ENCODE data around the gene INHBC. TPM values are rescaled to one million over a fixed set of nuclear protein-coding genes. Genes with fewer than 3 reads are reported as not detected.

The INHBC gene
- total and polyA plus RNA-seq, 3 donors from 2014 or later = 1.8 to 3.1 (median 2.1) TPM

GRCh38 chr12:57461917-57462250, 27.3 kb downstream of the INHBC start:
- Histone ChIP-seq H3K4me3 (peak overlapping the region; percentile 64 to 68), H3K4me1 (peaks cover 23% of the 10 kb centered on the region), H3K27me3 (no peaks in the 10 kb centered on the region), H3K27ac (peak overlapping the region; percentile 51 to 90), H3K9me3 (no peaks in the 10 kb centered on the region), H3K36me3 (ENCODE audit: low read depth, missing control alignments) (no peaks in the 10 kb centered on the region)
- TF ChIP-seq CTCF (IDR thresholded peaks at IDR 0.05) (no peak), POLR2A (IDR thresholded peaks at IDR 0.05) (no peak)
- 0 to 1% methylated on average over 8 to 9 of the region's 9 CpGs for WGBS, 2 donors
- intact Hi-C loops (cut with DNase I; ENCODE audit: low total_unique reads) = no loop called here
- DNase-seq = no peak

- Histone ChIP-seq H3K9me3 (no peaks in the 10 kb centered on the region), H3K36me3 (ENCODE audit: low read depth, missing control alignments) (no peaks in the 10 kb centered on the region), H3K27me3 (no peaks in the 10 kb centered on the region), H3K27ac (peak overlapping the region; percentile 51 to 90), H3K4me1 (peaks cover 23% of the 10 kb centered on the region), H3K4me3 (peak overlapping the region; percentile 64 to 68)
- 0% methylated on average over 16 to 27 of the region's 28 CpGs for WGBS, 2 donors
- intact Hi-C loops (cut with DNase I; ENCODE audit: low total_unique reads) = no loop called here
- DNase-seq = peak; percentile 92
- TF ChIP-seq POLR2A (IDR thresholded peaks at IDR 0.05) = no peak
- TF ChIP-seq CTCF (IDR thresholded peaks at IDR 0.05) = peak; percentile 91 to 97 (median 96)
These were observed 27.8 kb downstream of the INHBC start for GRCh38 chr12:57462251-57462911.

- peak overlapping the region in 1 of 2 donors; percentile 51 for H3K27ac ChIP-seq
- TF ChIP-seq CTCF (IDR thresholded peaks at IDR 0.05) (no peak), POLR2A (IDR thresholded peaks at IDR 0.05) (no peak)
- no peak overlapping the region for H3K4me3 ChIP-seq
- H3K4me1 ChIP-seq = peaks cover 23% of the 10 kb centered on the region
- WGBS, 2 donors = 20 to 29% methylated on average over 5 of the region's 5 CpGs
- no peaks in the 10 kb centered on the region for H3K9me3 ChIP-seq
- no peaks in the 10 kb centered on the region for H3K36me3 ChIP-seq (ENCODE audit: low read depth, missing control alignments)
- no peak for DNase-seq
- intact Hi-C loops (cut with DNase I; ENCODE audit: low total_unique reads) = no loop called here
- no peaks in the 10 kb centered on the region for H3K27me3 ChIP-seq
These were observed 28.3 kb downstream of the INHBC start for GRCh38 chr12:57462912-57463253.

- Histone ChIP-seq H3K9me3 (no peaks in the 10 kb centered on the region), H3K27ac (no peak overlapping the region), H3K27me3 (no peaks in the 10 kb centered on the region), H3K4me3 (no peak overlapping the region), H3K4me1 (peaks cover 19% of the 10 kb centered on the region), H3K36me3 (ENCODE audit: low read depth, missing control alignments) (no peaks in the 10 kb centered on the region)
- no peak for TF ChIP-seq POLR2A (IDR thresholded peaks at IDR 0.05)
- no peak for TF ChIP-seq CTCF (IDR thresholded peaks at IDR 0.05)
- WGBS, 2 donors = 93% methylated on average over 12 of the region's 12 CpGs
- intact Hi-C loops (cut with DNase I; ENCODE audit: low total_unique reads) = no loop called here
- DNase-seq = no peak
These were observed 30.0 kb downstream of the INHBC start for GRCh38 chr12:57464569-57464968.

Measured in testis (tissue), 3 donors.